Right hindlimb (tissue), 1 donor: Measurements from ENCODE around the gene CCDC117.

Experiments
- DNase-seq: peaks from one replicate; pipeline ENCODE4 v3.0.0-alpha.2; 2018

Gene CCDC117

GRCh38 chr22:28771195-28771791, 1.2 kb upstream of the CCDC117 start:
- no peak for DNase-seq

GRCh38 chr22:28773461-28773867, 969 bp downstream of the CCDC117 start:
- no peak for DNase-seq

- no peak for DNase-seq
Observed at GRCh38 chr22:28774378-28774777, 1.9 kb downstream of the CCDC117 start.

- DNase-seq = no peak
Observed at GRCh38 chr22:28779833-28780232, 7.3 kb downstream of the CCDC117 start.

DNA sequence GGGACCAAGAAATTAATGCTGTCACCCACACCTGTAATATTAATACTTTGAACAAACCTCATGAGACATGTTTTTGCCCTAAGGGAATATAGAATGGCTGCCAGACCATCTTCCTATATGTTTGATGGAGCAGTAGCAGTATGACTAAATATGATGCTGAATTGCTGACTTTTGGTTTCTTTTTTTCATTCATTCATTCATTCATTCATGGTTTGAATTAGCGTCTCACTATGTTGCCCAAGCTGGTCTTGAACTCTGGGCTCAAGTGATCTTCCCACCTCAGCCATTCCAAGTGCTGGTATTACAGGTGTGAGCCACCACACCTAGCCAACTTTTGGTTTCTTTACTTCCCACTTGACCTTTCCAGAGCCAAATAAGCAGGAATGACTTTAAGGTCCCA, 7.8 kb downstream of the CCDC117 start:
- DNase-seq = no peak

GRCh38 chr22:28783786-28784671, 11.5 kb downstream of the CCDC117 start:
- DNase-seq = no peak

DNA sequence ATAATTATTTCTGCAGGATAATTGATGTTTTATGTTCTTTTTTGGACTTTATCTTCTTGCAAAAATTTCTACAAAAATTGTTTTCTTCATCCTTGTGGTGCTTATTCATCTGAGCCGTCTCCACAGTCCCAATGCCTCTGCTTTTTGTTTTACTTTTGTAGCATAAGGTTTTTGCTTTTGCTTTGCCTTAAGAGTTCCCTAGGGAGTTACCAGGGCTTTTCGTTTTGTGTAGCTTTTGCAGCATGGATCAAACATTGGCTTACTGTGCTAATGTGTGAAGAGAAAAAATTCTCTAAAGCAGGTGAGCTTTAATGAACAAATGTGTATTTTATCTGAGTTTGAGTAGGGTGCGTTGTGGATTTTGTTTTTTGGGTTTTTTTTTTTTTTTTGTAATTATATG, 16.1 kb downstream of the CCDC117 start:
- no peak for DNase-seq

- no peak for DNase-seq
Observed at GRCh38 chr22:28791124-28791523, 18.6 kb downstream of the CCDC117 start.

GRCh38 chr22:28791841-28792490, 19.5 kb downstream of the CCDC117 start:
- DNase-seq = no peak

- no peak for DNase-seq
Observed at GRCh38 chr22:28792491-28793383, 20.2 kb downstream of the CCDC117 start.

GRCh38 chr22:28793976-28794584, 21.6 kb downstream of the CCDC117 start:
- DNase-seq = no peak

DNA sequence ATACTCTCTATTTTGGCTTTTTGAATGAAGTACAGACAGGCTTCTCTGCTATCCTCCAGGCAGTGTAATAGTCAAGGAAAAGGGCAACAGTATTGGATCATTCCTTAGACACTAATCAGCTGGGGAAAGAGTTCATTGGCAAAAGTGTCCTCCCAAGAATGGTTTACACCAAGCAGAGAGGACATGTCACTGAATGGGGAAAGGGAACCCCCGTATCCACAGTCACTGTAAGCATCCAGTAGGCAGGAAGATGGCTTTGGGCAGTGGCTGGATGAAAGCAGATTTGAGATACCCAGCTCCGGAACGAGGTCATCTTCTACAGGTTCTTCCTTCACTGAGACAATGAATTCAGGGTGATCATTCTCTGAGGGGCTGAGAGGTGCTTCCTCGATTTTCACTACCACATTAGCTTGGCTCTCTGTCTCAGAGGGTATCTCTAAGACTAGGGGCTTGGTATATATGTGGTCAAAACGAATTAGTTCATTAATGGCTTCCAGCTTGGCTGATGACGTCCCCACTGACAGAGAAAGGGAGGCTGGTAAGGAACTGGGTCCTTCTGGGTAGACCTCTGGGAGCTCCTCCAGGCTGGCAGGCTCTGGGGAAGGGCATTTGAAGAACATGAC, 22.7 kb downstream of the CCDC117 start:
- DNase-seq = no peak

DNA sequence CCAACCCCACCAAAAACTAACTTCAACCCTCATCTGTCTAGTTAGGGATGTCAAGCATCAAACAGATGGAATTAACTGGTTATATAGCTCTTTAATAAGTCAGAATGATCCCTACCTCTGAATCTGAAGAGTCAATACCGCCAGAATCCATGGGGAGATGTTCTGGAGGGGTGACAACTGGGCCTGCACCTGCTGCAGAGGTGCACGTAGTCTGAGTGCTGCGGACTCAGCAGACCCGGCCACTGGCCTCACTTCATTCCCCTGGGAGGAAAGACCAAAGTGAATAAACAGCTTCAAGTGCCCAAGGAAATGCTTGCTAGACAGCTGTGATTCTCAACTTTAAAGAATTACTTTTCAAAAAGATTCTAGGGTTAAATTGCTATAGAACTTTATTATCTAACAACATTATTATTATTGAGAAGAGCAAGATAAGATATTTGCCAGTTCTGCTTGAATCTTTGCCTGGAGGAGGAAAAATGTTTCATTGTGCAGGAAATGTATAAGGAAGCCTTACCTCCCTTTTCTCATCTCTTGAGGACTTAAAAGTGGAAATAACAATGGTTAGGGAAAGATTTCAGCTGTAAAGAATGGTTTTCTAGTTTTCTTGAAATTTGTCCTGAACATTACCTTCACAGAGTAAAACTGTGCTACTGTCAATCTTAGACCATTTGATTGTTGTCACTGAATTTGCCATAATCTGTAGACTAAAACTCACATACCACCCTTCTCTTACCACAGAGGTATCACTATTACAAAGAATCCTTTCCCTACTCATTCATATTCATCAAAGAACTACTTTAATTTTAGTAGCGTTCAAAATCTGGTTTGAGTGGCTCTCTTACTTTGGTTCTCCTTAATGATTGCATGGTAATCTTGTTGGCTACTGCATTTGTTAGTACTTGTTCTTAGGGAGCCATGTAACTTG, 23.7 kb downstream of the CCDC117 start:
- no peak for DNase-seq

GRCh38 chr22:28798810-28799605, 26.5 kb downstream of the CCDC117 start:
- DNase-seq = peak; percentile 60

- DNase-seq = peak; percentile 81
Observed at GRCh38 chr22:28799606-28800307, 27.3 kb downstream of the CCDC117 start.

DNA sequence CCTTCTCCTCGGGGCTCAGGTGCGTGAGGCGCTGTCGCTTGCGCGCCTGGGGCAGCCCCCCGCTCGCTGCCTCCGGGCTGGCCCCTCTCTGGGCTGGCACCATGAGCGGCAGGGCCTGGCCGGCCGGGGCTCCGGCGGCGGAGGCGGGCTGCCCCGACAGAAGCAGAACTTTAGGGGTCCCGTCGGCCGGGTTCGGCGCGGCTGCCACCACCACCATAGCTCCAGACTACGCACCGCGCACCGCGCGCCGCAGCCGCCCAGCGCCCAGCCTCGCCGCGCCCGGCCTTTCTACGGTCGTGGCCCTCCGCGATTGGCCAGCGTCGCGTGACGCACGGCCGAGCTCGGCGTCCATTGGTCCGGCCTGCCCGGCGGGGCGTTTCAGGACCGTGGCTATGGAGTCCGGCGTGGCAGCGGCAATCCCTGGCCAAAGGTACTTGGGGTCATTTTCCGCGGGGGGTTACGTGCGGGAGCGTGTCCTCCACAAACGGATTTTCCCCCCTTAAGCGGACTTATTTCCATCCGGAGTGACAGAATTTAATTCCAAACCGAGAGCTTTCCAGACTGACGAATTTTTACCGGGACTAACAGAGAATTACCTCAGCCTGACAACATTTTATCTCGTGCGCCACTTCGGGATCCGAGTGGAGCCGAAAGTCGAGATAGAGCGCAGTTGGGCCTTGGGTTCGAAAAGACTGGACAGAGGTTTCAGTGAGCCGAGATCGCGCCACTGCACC, 28.0 kb downstream of the CCDC117 start, which contains the start of gene XBP1:
Gene XBP1, minus strand, starts transcription at position 262 of the 734 bp plus-strand sequence.
- DNase-seq = peak; percentile 96

DNA sequence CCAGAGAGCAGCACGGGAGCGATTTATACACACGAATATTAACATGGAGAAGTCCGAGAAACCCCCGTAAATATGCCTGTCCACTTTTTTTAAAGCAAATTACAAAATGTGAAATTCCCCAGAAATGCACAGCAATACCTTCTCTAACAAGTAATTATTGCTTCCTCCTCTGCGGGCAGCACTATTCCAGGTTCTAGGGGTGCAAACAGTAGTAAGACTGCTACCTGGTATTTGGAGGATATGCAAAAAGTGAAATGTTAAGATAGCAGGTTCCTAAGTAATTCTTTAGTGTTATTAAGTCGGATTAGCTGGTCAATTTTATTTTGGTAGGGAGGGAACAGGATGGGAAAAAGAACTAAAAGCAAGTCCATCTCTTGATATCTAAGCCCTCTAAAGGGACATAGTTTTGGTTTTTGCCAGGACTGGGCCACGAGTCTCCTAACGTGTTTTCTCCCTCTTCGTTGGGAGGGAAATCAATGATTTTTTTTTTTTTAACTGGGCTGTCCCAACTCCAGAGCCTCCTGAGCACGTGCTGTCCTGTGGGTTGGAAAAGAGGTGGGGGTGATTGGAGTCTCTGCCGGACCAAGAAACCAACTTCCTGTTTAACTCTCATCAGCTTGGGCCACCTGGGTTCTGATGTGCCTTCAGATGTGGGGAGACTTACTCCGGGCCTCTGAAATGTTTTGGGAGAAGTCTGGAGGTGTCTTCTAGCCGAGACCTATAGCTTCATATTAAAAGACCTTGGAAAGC, 29.5 kb downstream of the CCDC117 start:
- DNase-seq = no peak
